ENCODE results near the gene SIGLEC11. TPM values are rescaled to one million over a fixed set of nuclear protein-coding genes. Genes with fewer than 3 reads are reported as not detected.

SIGLEC11 gene
- total and polyA plus RNA-seq, 2 of the 13 experiments (the other 11 are each of a cell fraction or from before 2014, with no cell fraction given) = not detected

GRCh38 chr19:49946415-49946814, 14.6 kb downstream of the SIGLEC11 start:
- no peaks in the 10 kb centered on the region for H3K9me3 ChIP-seq (ENCODE audit: low read length)
- no peak overlapping the region for H3K27ac ChIP-seq (ENCODE audit: extremely low read length, insufficient read depth, low read length)
- no peak for DNase-seq (ENCODE audit: low spot score)
- H2AFZ ChIP-seq (ENCODE audit: low read length) = no peak overlapping the region
- H3K79me2 ChIP-seq (ENCODE audit: insufficient read depth, low read length) = no peaks in the 10 kb centered on the region
- intact Hi-C loops (cut with micrococcal nuclease; ENCODE audit: unreplicated experiment) (no loop called here), in situ Hi-C loops (cut with HindIII; ENCODE audit: extremely low pct_ligation_motif_present, low pct_unique_long_range_greater_than_20kb) (no loop called here)
- POLR2A ChIA-PET = no interaction called here
- TF ChIP-seq NKX3-1 (CRISPR knock-in tag; IDR thresholded peaks at IDR 0.05) (no peak), ZNF598 (CRISPR knock-in tag; IDR thresholded peaks at IDR 0.05; ENCODE audit: borderline replicate concordance) (no peak), ATF5 (CRISPR knock-in tag; IDR thresholded peaks at IDR 0.05; ENCODE audit: low read depth) (no peak), EZH2 (conservative IDR thresholded peaks at IDR 0.05; ENCODE audit: low read depth, low read length) (no peak), ZNF136 (CRISPR knock-in tag; IDR thresholded peaks at IDR 0.05; ENCODE audit: low read depth) (no peak), ESRRA (CRISPR knock-in tag; IDR thresholded peaks at IDR 0.05; ENCODE audit: low read depth) (no peak), PBX3 (CRISPR knock-in tag; IDR thresholded peaks at IDR 0.05; ENCODE audit: borderline replicate concordance) (no peak), ZNF550 (CRISPR knock-in tag; IDR thresholded peaks at IDR 0.05; ENCODE audit: borderline replicate concordance) (no peak), FOXP4 (CRISPR knock-in tag; IDR thresholded peaks at IDR 0.05) (no peak), SP140L (CRISPR knock-in tag; IDR thresholded peaks at IDR 0.05; ENCODE audit: borderline replicate concordance) (no peak), SP4 (CRISPR knock-in tag; IDR thresholded peaks at IDR 0.05) (no peak), NFYB (CRISPR knock-in tag; IDR thresholded peaks at IDR 0.05) (peak; percentile 71), ZNF800 (CRISPR knock-in tag; IDR thresholded peaks at IDR 0.05) (no peak), ZXDC (CRISPR knock-in tag; IDR thresholded peaks at IDR 0.05) (no peak), SP2 (CRISPR knock-in tag; IDR thresholded peaks at IDR 0.05) (0 out of 2 replicates have a peak, but pooled peaks have one; percentile 30), NFATC3 (CRISPR knock-in tag; IDR thresholded peaks at IDR 0.05) (no peak), NFYC (CRISPR knock-in tag; IDR thresholded peaks at IDR 0.05) (peak; percentile 65; the same call in 1 of the 2 replicates)
- H3K4me3 ChIP-seq (replicated peaks in 1 of 3; ENCODE audit: insufficient read depth in 1 of 3, low read depth in 2 of 3, low read length in 3 of 3) = no peak overlapping the region
- no peak overlapping the region for H3K4me2 ChIP-seq (ENCODE audit: low read depth, low read length)
- no peaks in the 10 kb centered on the region for H3K36me3 ChIP-seq (replicated peaks in 1 of 2; ENCODE audit: control insufficient read depth in 1 of 2, insufficient read depth in 2 of 2, low read length in 2 of 2)
- 61% methylated on average over 4 of the region's 8 CpGs for WGBS (ENCODE audit: low lambda C conversion rate)
- no peaks in the 10 kb centered on the region for H4K20me1 ChIP-seq (ENCODE audit: insufficient read depth, low read length)
- ATAC-seq = no peak
- peaks cover 24% of the 10 kb centered on the region for H3K4me1 ChIP-seq (ENCODE audit: insufficient read depth, low read length)
- no peak overlapping the region for H3K9ac ChIP-seq (ENCODE audit: insufficient read depth, low read depth, low read length)
- H3K27me3 ChIP-seq (ENCODE audit: control insufficient read depth in 1 of 2, insufficient read depth in 2 of 2, low read length in 2 of 2) = peaks cover 0 to 11% of the 10 kb centered on the region in 2 experiments; a peak in 3 of 5 replicates
- BruUV-seq (replicated peaks) = no TSS peak
- FAIRE-seq = no peak
- CTCF ChIA-PET (ENCODE audit: low intra/inter-chr PET ratio, low total read pairs) = no interaction called here
